ENCODE results near the gene POFUT2.

GRCh38 chr21:45331531-45332147 is 43.9 kb upstream of the POFUT2 start:
- no peak for TF ChIP-seq CTCF (IDR thresholded peaks at IDR 0.05)
- TF ChIP-seq POLR2A (IDR thresholded peaks at IDR 0.05) = no peak
